G401.6 (cell line): ENCODE data around the gene REG4.
"Not testable (repeated sequence)": the region's sequence is repeated elsewhere in the genome, so short reads cannot be mapped to it uniquely, and the experiment has no call there.

Source experiments
- FAIRE-seq: peaks from 2 replicates; lab custom pipeline; 2012; peaks lifted over from hg19 to GRCh38; lab: Jason Lieb, UNC

The REG4 gene

DNA sequence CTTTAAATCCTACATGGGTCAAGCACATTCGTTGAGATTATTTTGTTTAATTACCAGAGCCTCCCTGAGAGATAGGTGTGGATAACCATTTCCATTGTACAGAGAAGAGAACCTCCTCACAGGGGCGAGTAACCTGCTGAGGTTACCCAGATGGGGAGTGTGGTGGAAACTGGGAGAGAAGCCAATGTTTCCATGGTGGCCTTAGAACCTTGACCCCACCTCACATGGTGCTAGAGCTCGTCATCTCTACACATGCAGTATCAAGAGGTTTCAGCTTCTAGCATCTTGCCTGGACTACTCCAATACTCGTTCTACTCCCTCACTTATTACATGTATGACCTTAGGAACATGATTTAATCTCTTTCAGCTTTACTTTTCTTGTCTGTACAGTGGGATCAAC is 4.8 kb downstream of the REG4 start:
- FAIRE-seq, result no peak

DNA sequence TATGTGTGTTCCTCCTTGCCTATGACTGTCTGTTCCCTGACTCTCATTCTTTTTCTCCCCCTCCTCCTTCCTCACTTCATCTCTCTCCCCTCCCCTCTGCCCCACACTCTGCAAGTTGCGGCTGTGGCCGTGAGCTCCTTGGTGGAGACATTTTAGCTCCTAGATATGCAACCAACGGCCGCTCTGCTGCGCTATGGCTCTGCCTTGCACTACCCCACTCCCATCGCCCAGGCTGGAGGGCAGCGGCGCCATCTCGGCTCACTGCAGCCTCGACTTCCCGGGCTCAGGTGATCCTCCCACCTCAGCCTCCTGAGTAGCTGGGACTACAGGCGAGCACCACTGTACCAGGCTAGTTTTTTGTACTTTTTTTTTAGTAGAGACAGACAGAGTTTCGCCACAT is 5.5 kb downstream of the REG4 start:
- no peak for FAIRE-seq

DNA sequence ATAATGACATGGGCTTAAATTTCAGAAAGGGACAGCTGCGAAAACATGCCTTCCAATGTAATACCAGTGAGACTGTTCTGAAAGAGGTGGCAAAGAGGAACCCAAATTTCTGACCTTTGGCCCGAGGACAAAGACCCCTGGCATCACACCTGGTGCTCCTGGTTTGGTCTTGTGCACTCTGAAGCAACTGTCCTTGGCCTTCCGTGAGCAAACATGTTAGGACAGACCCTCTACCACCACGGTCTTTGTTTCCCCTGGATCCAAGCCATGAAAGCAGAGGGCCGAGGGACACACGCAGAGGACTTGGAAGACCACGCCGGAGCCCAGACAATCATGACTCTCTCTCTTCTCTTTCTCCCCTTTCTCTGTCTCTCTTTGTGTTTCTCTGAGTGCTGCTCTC is 6.0 kb downstream of the REG4 start:
- FAIRE-seq, result no peak

DNA sequence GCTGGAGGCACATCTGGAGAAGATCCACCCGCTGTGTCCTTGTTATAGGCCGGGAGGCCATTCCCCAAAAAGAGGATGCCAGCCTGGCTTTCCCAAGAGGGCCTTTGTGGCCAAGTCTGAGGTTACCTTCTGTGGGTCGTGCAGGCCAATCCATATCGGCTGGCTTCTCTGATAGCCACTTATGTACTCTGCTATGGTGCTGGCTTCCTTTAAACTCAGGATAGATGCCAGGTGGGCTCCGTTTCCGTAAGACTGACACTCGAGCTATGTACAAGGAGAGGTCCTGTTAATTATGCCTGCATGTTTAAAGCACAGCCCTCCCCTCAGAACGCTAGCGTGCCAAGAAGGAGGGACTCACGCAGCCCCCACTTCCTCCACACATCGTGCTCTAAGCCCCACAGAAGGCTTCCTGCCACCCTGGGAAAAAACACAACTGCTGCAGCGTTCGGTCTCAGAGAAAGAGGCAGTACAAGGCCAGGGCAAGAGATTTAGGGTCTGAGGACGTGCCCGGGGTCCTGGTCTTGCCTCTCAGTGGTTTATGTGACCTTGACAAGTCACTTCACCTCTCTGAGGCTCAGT is 11.6 kb downstream of the REG4 start:
- no peak for FAIRE-seq

DNA sequence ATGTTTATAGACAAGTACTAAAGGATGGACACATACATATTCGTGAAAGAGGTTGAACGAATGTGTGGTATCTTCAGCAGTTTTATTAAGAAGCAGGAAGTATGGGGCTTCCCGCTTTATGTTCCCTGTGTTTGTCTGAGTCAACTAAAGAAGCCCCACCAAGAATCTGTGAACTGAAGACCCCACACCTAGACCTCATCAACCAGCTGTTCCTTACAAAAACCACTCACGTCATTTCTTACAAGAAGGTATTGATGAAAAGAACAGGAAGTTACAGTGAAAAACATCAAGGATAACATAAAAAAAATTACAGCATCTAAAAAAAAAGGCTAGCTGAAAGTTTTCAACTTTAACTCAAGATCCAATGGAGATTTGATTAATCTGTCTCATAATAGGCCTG is 12.3 kb downstream of the REG4 start:
- FAIRE-seq, result no peak

DNA sequence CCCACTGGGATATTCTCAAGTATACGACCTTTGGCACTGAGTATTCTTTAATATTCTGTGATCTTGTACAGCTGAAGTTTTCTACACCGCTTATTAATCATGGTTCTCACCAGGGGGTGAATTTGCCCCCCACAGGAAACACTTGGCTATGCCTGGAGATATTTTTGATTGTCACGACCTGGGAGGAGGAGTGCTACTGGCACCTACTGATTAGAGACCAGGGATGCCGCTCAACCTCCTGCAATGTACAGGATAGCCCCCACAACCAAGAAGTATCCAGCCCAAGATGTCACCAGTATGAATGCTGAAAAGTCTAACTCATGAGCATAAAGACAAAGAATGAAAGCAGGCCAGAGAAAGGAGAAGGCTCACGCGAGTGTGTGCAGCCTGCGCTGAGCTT is 13.7 kb downstream of the REG4 start:
- FAIRE-seq, result no peak

DNA sequence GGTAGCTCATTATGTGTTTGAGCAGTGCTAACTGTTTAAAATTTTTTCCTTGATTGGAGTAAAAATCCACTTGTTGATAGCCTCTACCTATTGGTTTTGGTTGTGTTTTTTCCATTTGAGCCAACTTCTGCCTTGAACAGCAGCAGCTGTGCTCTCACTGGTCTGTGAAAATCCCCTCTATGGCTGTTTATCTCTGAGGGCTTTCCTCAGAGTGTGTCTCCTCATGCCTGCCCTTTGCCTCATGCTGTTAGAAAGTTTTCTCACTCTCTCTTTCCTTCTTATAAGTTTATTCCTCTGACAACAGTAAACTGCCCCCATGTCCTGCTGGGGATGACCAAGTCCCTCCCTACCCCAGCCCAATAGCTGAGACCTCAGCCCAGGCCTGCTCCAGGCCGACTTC is 14.1 kb downstream of the REG4 start:
- FAIRE-seq, result no peak

DNA sequence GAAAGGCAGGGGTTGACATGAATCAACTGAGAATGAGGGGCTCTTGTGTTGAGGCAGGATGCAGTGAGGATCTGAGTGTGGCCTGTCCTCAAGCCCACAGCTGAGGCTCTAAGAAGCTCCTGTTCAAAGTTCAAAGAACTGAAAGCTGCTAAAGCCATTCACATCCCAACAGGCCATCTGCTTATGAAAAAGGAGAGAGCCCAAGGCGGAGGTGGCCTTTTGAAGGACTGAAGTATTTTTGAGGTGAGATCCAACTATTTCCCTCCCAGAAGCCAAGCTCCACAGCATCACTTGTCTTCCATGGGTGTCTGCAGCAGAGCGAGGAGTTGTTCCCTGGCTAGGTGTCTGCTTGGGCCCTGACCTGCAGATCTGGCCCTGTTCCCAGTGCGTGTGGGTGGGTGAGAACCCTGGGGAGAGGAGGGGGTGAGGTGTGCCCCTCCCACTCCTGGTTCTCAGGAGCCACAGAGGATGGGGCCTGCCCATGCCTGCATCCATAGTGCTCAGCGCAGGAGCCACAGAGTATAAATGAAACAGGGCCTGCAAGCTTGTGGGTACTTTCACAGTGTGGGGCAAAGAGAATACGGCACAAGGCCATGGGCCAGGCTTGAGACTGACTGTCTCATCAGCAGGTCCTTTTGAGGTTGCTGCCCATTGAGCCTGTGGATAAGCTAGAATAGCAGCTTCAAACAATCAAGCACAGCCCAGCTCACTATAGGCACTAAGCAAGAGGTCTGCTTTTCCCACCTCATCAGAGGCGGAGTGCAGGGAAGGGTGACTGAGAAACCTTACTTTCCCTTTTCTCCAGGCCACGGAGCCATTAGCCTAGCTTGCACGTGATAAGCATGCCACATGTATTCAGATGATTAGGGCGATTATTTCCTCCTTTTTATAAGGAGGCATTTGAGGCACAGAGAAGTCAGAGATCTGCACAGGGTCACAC is 15.7 kb downstream of the REG4 start:
- FAIRE-seq, result no peak

DNA sequence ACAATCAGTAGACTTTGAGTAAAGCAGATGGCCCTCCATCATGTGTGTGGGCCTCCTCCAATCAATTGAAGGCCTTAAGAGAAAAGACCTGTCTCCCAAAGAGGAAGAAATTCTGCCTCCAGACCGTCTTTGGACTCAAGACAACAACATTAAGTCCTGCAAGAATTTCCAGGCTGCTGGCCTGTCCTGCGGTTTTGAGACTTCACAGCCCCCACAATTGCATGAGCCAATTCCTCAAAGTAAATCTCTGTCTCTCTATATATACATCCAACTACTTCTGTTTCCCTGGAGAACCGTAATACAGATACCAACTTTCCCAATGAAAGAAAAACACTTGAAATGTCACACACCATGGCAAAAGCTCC is 16.4 kb downstream of the REG4 start:
- FAIRE-seq, result no peak

DNA sequence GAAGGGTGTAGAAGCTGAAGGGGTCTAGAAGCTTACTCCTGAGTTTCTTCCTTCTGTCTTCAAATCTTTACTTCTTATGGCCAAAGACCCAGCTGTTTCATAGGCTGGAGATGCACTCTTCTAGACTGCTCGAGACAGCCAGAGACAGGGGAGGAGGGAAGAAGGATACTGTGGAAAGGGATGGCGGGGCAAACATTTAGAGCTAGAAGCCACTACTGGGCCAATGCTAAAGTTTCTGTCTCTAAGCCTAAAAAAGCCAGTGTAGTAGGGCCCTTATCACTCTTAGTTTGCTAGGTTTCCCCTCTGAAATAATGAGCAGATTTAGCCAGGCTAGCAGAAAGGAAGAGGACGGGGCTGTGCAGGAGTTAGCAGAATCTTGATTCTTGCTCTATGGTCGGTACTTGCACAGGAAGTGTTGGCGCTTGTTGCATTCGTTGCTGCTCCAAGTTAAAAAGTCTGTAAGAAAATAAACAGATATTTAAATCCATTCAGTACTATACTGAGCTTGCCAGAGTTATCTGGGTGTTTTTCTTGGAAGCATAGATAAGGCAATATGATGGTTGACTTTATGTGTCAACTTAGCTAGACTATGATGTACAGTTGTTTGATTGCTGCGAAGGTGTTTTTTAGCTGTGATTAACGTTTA is 16.9 kb downstream of the REG4 start:
- FAIRE-seq, result no peak

DNA sequence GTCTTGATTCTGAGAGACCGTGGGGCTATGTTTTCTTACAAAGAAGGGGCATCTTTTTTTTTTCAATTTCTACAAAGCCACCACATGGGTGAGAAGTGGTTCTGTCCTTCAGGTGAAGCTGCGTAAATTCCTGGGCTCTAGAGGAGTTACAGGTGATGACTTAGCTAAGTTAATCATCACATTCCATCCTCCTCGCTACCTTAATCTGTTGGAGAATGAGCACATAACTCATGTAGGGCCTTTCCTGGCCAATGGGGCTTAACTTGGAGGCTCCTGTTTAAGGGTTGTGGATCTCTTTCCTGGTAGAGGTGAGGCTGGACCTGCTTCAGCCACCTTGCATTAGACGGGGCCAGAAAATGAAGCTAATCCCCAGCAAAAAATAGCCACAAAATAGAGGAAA is 19.9 kb downstream of the REG4 start:
- FAIRE-seq, result no peak

DNA sequence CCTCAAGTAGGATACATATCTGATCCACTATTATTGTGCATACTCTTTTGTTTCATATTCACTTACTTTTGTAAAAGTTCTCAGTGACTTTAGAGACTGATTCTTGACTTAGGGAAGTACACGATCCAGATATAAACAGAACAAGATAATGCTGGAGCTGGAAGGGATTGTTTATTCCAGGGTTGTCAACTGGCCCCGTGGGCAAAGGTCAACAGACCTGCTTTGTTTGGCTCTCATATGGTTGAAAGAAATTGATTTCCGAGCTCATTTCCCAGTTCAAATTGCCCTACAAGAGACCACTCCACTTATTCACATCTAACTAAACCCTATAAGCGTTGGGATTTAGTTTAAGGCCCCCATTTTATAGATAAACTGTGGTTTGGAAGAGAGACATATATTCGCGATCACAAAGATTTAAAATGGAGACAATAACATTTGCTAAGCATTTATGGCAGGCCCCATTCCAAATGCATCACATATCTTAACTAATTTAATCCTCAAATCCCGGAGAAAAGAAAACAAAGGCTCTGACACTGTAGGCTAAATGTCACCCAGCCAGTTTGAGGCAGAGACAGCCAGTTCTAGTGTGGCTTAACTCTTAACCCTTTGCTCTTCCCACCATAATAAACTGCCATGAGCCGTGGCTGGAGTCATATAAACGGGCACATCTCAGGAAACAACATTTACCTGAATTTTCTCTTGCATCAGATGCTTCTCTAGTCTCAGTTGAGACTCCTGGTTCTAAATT is 20.6 kb downstream of the REG4 start:
- no peak for FAIRE-seq

DNA sequence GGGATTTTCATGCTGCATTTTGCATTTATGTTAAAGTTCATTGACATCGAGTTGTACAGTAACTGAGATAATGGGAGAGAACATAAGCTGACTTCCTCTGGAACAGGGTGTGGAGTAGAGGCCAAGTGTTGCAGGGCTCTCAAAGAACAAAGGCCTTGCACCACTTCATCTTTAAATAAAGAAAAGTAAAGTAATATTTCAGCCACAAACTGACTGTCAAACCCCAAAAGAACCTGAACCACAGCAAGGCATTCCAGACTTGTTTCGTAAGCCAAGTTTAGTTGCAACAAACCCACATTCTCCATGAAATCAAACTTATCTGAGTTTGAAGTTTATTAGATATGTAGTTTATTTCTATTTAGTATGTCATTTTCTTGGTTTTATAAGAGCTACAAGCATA is 23.5 kb downstream of the REG4 start:
- FAIRE-seq, result no peak

DNA sequence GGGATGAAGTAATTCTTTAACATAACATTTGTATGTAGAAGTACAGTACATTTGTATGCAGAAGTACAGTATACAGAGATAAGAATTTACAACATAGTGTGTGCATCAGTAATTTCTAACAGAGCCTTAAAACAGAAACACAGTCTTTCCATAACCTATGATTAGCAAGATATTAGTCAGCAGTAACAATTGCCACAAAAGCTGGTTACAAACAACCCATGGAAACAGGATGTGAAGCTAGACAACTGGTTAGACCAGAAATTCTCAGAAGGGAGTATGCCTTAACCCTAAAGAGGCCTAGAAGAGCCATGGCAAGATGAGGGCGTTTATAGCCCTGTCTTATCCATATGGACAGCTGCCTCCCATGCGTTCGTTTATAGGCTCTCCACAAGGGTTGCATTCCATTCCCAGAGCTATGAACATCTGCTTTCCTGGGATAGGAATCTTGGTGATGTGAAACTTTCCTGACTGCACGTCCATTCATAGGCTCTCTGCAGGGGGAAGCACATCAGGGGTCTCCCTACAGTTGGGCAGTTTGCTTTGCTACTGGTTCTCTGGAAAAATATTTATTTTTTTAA is 24.7 kb downstream of the REG4 start:
- not testable (repeated sequence) for FAIRE-seq

DNA sequence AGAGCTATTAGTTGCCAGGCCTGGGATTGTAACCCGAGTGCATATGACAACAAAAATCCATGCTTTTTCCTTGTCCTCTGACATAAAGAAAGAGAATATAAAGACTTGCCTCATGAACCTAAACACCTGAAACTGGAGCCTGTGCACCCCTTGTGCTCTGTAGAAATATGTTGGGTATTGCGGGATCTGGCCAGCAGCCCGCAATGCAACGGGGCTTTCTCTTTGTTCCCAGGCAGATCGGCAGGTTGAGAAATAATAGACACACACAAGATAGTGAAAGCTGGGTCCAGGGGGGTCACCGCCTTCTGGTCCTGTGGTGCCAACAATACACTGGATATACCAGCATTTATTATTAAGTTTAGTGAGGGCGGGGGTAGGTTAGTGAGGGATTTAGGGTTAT is 25.2 kb downstream of the REG4 start:
- not testable (repeated sequence) for FAIRE-seq

DNA sequence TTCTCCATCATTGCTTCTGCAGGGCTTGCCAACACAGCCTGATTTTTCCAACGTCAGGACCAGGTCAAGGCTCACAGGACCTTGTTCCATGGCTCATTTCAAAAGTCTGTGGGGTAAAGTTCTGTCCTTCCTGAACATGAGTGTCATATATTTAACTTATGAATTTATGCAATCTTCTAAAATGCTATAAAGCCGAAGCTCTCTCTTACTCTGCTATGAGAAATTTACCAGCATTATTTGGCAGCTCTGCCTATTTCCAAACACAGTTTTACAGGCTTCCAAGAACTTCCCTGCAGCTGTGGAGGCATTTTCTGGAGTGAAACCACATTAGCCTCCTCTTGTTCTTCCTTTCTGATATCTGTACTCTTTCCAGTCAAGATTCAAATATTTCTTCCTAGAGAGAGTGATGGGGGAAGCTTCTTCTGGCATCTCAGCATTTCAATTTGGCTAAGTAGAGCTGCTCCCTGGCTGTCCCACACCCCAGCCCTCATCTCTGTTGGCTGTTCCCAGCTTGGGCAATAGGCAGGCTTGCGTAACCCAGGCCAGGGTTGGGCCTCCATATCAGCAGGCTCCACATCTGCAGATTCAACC is 27.0 kb downstream of the REG4 start:
- no peak for FAIRE-seq

DNA sequence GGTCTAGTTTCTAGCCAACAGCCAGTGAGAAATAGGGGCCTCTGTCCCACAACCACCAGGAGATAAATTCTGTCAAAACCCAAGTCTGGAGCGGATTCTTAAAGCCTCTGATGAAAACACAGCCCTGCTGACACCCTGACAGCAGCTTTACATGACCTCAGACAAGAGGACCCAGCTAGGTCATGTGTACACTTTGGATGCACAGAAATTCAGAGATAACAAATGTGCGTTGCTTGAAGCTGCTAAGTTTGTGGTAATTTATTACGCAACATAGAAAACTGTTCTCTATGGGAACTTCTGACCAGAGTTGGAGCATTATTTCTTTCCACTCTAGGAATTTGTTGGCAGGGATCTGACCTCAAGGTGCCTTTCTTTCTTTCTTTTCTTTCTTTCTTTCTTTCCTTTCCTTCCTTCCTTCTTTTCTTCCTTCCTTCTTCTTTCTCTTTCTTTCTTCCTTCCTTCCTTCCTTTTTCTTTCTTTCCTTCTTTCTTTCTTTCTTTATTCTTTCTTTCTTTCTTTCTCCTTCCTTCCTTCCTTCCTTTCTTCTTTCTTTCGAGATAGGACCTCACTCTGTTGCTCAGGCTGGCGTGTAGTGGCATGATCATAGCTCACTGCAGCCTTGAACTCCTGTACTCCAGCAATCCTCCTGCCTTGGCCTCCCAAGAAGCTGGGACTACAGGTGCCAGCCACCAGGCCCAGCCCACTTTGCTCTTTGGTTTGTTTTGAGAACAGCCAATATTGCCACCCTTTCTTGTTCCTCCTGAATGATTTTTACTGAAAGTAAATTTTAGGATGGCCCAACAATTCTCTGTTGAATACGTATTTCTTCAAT is 27.7 kb downstream of the REG4 start:
- FAIRE-seq, result no peak

DNA sequence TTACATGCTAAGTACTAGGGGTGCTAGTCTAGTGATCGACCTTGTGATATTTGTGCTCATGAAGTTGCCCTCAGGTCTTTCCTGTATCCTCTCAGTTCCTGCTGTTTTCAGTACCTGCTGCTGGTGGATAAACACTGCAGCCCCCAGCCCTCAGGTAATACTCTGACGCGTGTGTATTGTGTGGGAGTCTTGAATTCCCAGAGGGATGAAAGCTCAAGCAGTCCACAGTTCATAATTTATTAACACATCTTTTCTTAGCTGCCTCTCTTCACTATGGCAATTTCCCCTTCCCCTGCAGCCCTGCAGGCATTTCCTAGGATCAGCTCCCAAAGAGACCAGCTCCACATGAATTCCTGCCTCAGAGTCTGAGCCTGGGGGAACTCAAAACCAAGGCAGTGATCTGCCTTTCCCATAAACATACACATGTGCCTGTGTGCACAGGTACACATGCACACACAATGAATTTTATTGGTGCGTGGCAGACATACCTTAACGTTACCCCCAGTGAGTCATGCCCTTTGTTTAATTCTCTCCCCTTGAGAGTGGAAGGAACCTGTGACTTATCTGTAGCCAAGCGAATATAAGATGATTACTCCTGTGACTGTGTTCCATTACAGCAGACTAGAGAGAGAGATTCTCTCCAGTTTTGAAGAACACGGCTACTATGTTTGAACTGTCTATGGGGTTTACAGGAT is 28.5 kb downstream of the REG4 start:
- FAIRE-seq, result no peak

DNA sequence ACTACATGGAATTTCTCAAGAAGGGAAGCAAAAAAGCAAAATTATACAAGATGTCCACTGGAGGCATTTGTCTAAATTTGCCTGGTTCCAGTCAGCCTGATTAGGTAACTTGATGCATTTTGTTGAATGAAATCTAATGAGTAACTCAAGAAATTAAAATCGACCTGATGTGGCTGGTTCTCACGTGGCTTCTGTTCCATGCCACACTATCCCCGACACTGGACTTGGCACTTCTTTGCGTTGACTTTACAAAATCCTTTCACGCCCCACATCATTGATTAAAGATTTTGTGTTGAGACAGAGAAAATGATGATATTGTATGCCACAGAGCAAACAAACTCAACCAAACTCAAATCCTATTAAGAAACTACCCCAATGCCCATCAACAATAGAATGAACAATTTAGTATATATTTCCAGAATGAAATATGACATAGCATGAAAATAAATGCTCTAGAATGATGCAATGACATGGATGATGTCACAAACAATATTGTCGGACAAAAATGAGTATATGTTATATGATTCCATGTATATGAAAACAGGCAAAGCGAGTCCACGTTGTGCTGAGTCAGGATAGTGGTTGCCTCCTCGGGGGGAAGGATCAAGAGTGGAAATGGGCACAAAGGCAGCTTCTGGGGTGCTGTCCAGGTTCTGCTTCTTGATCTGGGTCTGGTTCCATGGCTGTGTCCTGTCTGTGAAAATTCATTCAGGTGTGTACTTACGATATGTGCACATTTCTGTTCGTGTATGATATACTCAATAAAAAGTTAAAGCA is 29.6 kb downstream of the REG4 start:
- no peak for FAIRE-seq

DNA sequence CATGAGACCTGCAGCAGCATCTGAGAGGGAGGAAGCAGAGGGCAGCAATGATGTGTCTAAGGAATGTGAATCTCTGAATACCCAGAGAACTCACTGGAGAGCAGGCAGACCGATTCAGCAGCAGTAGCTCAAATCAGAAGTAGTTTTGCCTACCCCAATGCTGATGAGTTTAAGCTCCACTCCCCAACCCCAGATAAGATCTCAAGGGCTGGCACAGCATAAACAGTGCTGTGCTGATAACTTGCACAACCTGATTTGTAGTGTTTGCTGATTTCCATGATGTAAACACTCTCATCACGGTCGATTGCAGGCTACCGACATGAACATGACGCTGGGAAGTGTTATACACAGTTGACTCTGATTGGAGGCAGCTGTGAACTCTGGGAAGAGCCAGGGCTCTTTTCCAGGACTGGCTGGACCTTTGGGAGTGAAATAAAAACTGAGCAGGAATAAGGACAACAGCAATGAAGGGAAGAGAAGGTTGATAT is 31.3 kb downstream of the REG4 start:
- FAIRE-seq, result no peak
